PC-3 (cell line): ENCODE data around the gene FHIP2A. TPM values are rescaled to one million over a fixed set of nuclear protein-coding genes. Genes with fewer than 3 reads are reported as not detected.
A peak's percentile ranks its signal among the peaks of the same experiment; 100 is the strongest.

ENCODE experiments used
- ATAC-seq: fragments of 200-7000 bp; cut with Tn5 transposase; 2 replicates; pipeline ENCODE4 v1.9.1; 2020; ENCODE audit warnings: mild to moderate bottlenecking, moderate library complexity
- BruUV-seq: library from RNA; stranded (reverse); fragments of 400-500 nt; replicated peaks from 2 replicates; lab custom pipeline; 2021; lab: Mats Ljungman, UMichigan
- CTCF ChIA-PET: fragments of 300-600 bp; sonication (Branson Sonifier 250); formaldehyde crosslinking; loops from one replicate; lab custom pipeline; 2022; ENCODE audit warnings: antibody characterized with exemption; lab: Charles Lee
- POLR2A ChIA-PET: fragments of 300-600 bp; sonication (Branson Sonifier 250); formaldehyde crosslinking; loops from one replicate; lab custom pipeline; 2022; ENCODE audit warnings: antibody characterized with exemption; ENCODE audit not compliant: unreplicated experiment; lab: Charles Lee
- DNase-seq: peaks from one replicate; pipeline ENCODE4 v3.0.0-alpha.2; 2015
- H2AFZ ChIP-seq: fragments of 300-600 bp; sonication (generic); 2 replicates; pipeline ENCODE4 v1.6.0; 2016; ENCODE audit warnings: antibody characterized with exemption, low read length
- H3F3A ChIP-seq: fragments of 300-600 bp; sonication (generic); one replicate; pipeline ENCODE4 v1.6.0; 2017; ENCODE audit warnings: antibody characterized with exemption, low read length, control low read depth, mild to moderate bottlenecking; ENCODE audit not compliant: unreplicated experiment
- H3K27ac ChIP-seq: fragments of 300-600 bp; sonication (generic); 2 replicates; pipeline ENCODE4 v1.5.1; 2016; ENCODE audit warnings: mild to moderate bottlenecking, low read length
- H3K27me3 ChIP-seq: fragments of 300-600 bp; sonication (generic); 2 replicates; pipeline ENCODE4 v1.6.1; 2016; ENCODE audit warnings: low read length, mixed read lengths
- H3K36me3 ChIP-seq: fragments of 300-600 bp; sonication (generic); 2 replicates; pipeline ENCODE4 v1.6.1; 2016; ENCODE audit warnings: low read depth, mixed run types, low read length, mixed read lengths
- H3K4me1 ChIP-seq: fragments of 300-600 bp; sonication (generic); 2 replicates; pipeline ENCODE4 v1.5.1; 2016; ENCODE audit warnings: low read length; ENCODE audit not compliant: insufficient read depth
- H3K4me2 ChIP-seq: fragments of 300-600 bp; sonication (generic); 2 replicates; pipeline ENCODE4 v1.6.0; 2016; ENCODE audit warnings: low read length
- H3K4me3 ChIP-seq: fragments of 300-600 bp; sonication (generic); 2 replicates; pipeline ENCODE4 v1.5.1; 2016; ENCODE audit warnings: mild to moderate bottlenecking, low read length, mixed read lengths
- H3K79me2 ChIP-seq: fragments of 300-600 bp; sonication (generic); 2 replicates; pipeline ENCODE4 v1.6.1; 2017; ENCODE audit warnings: low read length, mixed read lengths
- H3K9ac ChIP-seq: fragments of 300-600 bp; sonication (generic); 2 replicates; pipeline ENCODE4 v1.6.0; 2016; ENCODE audit warnings: mild to moderate bottlenecking, low read length
- H3K9me2 ChIP-seq: fragments of 300-600 bp; sonication (generic); replicated peaks from 2 replicates; pipeline ENCODE4 v1.6.1; 2016; ENCODE audit warnings: mixed run types, low read length, mixed read lengths
- H3K9me3 ChIP-seq: fragments of 300-600 bp; sonication (generic); 2 replicates; pipeline ENCODE4 v1.6.1; 2016; ENCODE audit warnings: low read length, mixed read lengths
- H4K20me1 ChIP-seq: fragments of 300-600 bp; sonication (generic); 2 replicates; pipeline ENCODE4 v1.6.1; 2016; ENCODE audit warnings: low read length, mixed read lengths
- CTCF ChIP-seq: fragments of 300-600 bp; sonication (generic); conservative IDR thresholded peaks from 2 replicates; pipeline ENCODE4 v1.5.1; 2017; ENCODE audit warnings: antibody characterized with exemption, low read depth, mild to moderate bottlenecking, low read length
- EZH2 ChIP-seq: fragments of 300-600 bp; sonication (generic); IDR thresholded peaks from one replicate; pipeline ENCODE4 v1.6.1; 2017; ENCODE audit warnings: antibody characterized with exemption, mild to moderate bottlenecking, low read length; ENCODE audit not compliant: unreplicated experiment
- EZH2phosphoT487 ChIP-seq: fragments of 300-600 bp; sonication (generic); IDR thresholded peaks from 2 replicates; pipeline ENCODE4 v1.6.1; 2018; ENCODE audit warnings: mild to moderate bottlenecking, antibody characterized with exemption, low read length, borderline replicate concordance
- intact Hi-C: fragments of 100-400 bp; cut with micrococcal nuclease; formaldehyde crosslinking; loops from 2 replicates; pipeline ENCODE4 v1.9.0; 2023
- total RNA-seq: library from RNA; depleted of rRNA; stranded (reverse); fragments of >200 nt; gene quantifications from 2 replicates; pipeline ENCODE4 v1.2.3, GENCODE V29; 2014

The FHIP2A gene
- total RNA-seq, 1 experiment from 2014 or later, result 3.7 TPM

GRCh38 chr10:114852197-114852596 lies 30.6 kb downstream of the FHIP2A start:
- BruUV-seq, result no TSS peak
- no peak for DNase-seq
- H3K79me2 ChIP-seq, result no peaks in the 10 kb centered on the region
- H3K9ac ChIP-seq, result no peak overlapping the region
- no peak overlapping the region for H3K4me2 ChIP-seq
- no peak for TF ChIP-seq EZH2phosphoT487
- TF ChIP-seq EZH2, result no peak
- no peak for TF ChIP-seq CTCF
- no peak overlapping the region for H3K4me3 ChIP-seq
- peaks cover 5% of the 10 kb centered on the region for H3K36me3 ChIP-seq
- intact Hi-C loops, result no loop called here
- no peaks in the 10 kb centered on the region for H3F3A ChIP-seq
- CTCF ChIA-PET, result no interaction called here
- no peaks in the 10 kb centered on the region for H3K9me3 ChIP-seq
- no peak overlapping the region for H2AFZ ChIP-seq
- H3K27me3 ChIP-seq, result no peaks in the 10 kb centered on the region
- ATAC-seq, result no peak
- H3K27ac ChIP-seq, result no peak overlapping the region
- POLR2A ChIA-PET, result no interaction called here
- no peaks in the 10 kb centered on the region for H3K9me2 ChIP-seq
- peaks cover 18% of the 10 kb centered on the region for H3K4me1 ChIP-seq
- H4K20me1 ChIP-seq, result no peaks in the 10 kb centered on the region

GRCh38 chr10:114854906-114855305 lies 33.3 kb downstream of the FHIP2A start:
- Histone ChIP-seq H2AFZ (no peak overlapping the region), H3K27me3 (no peaks in the 10 kb centered on the region), H3F3A (no peaks in the 10 kb centered on the region), H3K9ac (no peak overlapping the region), H3K27ac (no peak overlapping the region), H3K4me2 (no peak overlapping the region), H3K9me3 (no peaks in the 10 kb centered on the region), H3K79me2 (no peaks in the 10 kb centered on the region), H3K36me3 (no peaks in the 10 kb centered on the region), H3K4me3 (no peak overlapping the region), H3K4me1 (peaks cover 18% of the 10 kb centered on the region), H4K20me1 (no peaks in the 10 kb centered on the region), H3K9me2 (no peaks in the 10 kb centered on the region)
- intact Hi-C loops, result loop anchor here (5.0 kb wide), 1 partner anchor 33 kb away; the partner anchor contains the start of gene FHIP2A
- BruUV-seq, result no TSS peak
- TF ChIP-seq EZH2phosphoT487 (no peak), EZH2 (no peak), CTCF (no peak)
- POLR2A ChIA-PET, result no interaction called here
- CTCF ChIA-PET, result no interaction called here
- DNase-seq (no peak), ATAC-seq (no peak)

- Histone ChIP-seq H3K9ac (no peak overlapping the region), H3K9me3 (no peaks in the 10 kb centered on the region), H3K4me3 (0 out of 2 replicates have a peak overlapping the region, but pooled peaks have one; percentile 9), H3K9me2 (no peaks in the 10 kb centered on the region), H3F3A (no peaks in the 10 kb centered on the region), H3K27ac (peak overlapping the region; percentile 34; the same call in 1 of the 2 replicates), H3K4me2 (peak overlapping the region; percentile 66), H4K20me1 (no peaks in the 10 kb centered on the region), H3K27me3 (no peaks in the 10 kb centered on the region), H3K4me1 (peaks cover 18% of the 10 kb centered on the region), H3K36me3 (no peaks in the 10 kb centered on the region), H3K79me2 (no peaks in the 10 kb centered on the region), H2AFZ (no peak overlapping the region)
- ChIA-PET POLR2A (no interaction called here), CTCF (interaction anchor here (1.0 kb wide), 1 partner anchor 152 kb away, joined by 3 read pairs; no protein-coding TSS in a partner anchor)
- ATAC-seq, result peak; percentile 37
- intact Hi-C loops, result loop anchor here (5.0 kb wide), 1 partner anchor 34 kb away; the partner anchor contains the start of gene FHIP2A
- BruUV-seq, result no TSS peak
- DNase-seq, result peak; percentile 16
- TF ChIP-seq EZH2phosphoT487 (no peak), EZH2 (no peak), CTCF (no peak)
Observed at GRCh38 chr10:114855776-114856543, 34.4 kb downstream of the FHIP2A start.
